HEK293 (cell line): ENCODE data around the gene CD53.

Experiments
- CTCF ChIA-PET: fragments of 350-600 bp; formaldehyde crosslinking; extraction: SDS; loops from one replicate; lab custom pipeline; 2021; ENCODE audit warnings: antibody characterized with exemption; lab: Yijun Ruan, JAX
- POLR2A ChIA-PET: fragments of 300-600 bp; formaldehyde crosslinking; extraction: SDS; loops from one replicate; lab custom pipeline; 2020; ENCODE audit warnings: antibody characterized with exemption, inconsistent platforms; lab: Yijun Ruan, JAX
- H3K27ac ChIP-seq: fragments of 200-500 bp; sonication (Bioruptor generic); 2 replicates; pipeline ENCODE4 v1.5.1; 2014; ENCODE audit warnings: low read depth, low read length, control low read depth, inconsistent platforms; ENCODE audit errors: extremely low read depth
- H3K36me3 ChIP-seq, 2 experiments: fragments of 200-500 bp in 1 of 2; sonication (Bioruptor generic) in 1 of 2; 1 replicate in 1 of 2; 2 replicates in 1 of 2; pipeline ENCODE4 v1.5.1; 2014 to 2017; ENCODE audit warnings: inconsistent platforms in 2 of 2, low read length in 2 of 2; ENCODE audit not compliant: control insufficient read depth in 2 of 2, insufficient read depth in 1 of 2
- H3K4me1 ChIP-seq: fragments of 200-500 bp; sonication (Bioruptor generic); 2 replicates; pipeline ENCODE4 v1.5.1; 2014; ENCODE audit warnings: mild to moderate bottlenecking, low read length, inconsistent platforms; ENCODE audit not compliant: control insufficient read depth, insufficient read depth
- H3K4me3 ChIP-seq: 2 replicates; pipeline ENCODE4 v1.5.1; 2011; ENCODE audit warnings: low read depth, mild to moderate bottlenecking, control low read depth, low read length, moderate library complexity
- H3K9me3 ChIP-seq: fragments of 200-500 bp; sonication (Bioruptor generic); 2 replicates; pipeline ENCODE4 v1.5.1; 2014; ENCODE audit warnings: low read depth, low read length, inconsistent platforms; ENCODE audit not compliant: control insufficient read depth, insufficient read depth
- FEZF1 ChIP-seq: fragments of 450-650 bp; formaldehyde crosslinking; IDR thresholded peaks from 2 replicates; pipeline ENCODE4 v1.5.1; 2016; ENCODE audit warnings: missing biosample characterization, missing genetic modification characterization
- MYNN ChIP-seq: fragments of 450-650 bp; formaldehyde crosslinking; IDR thresholded peaks from 2 replicates; pipeline ENCODE4 v1.5.1; 2016; ENCODE audit warnings: missing biosample characterization, missing genetic modification characterization, borderline replicate concordance
- PRDM1 ChIP-seq: fragments of 450-650 bp; formaldehyde crosslinking; IDR thresholded peaks from 2 replicates; pipeline ENCODE4; 2016; ENCODE audit warnings: missing biosample characterization, missing genetic modification characterization
- PRDM4 ChIP-seq: fragments of 450-650 bp; formaldehyde crosslinking; IDR thresholded peaks from 2 replicates; pipeline ENCODE4 v1.5.1; 2017; ENCODE audit warnings: missing biosample characterization, missing genetic modification characterization
- REPIN1 ChIP-seq: fragments of 450-650 bp; formaldehyde crosslinking; IDR thresholded peaks from 2 replicates; pipeline ENCODE4 v1.5.1; 2017; ENCODE audit warnings: missing biosample characterization, missing genetic modification characterization, low read depth
- SCRT1 ChIP-seq: fragments of 450-650 bp; formaldehyde crosslinking; IDR thresholded peaks from 2 replicates; pipeline ENCODE4 v1.5.1; 2016; ENCODE audit warnings: missing biosample characterization, missing genetic modification characterization, borderline replicate concordance
- SP3 ChIP-seq: fragments of 450-650 bp; formaldehyde crosslinking; IDR thresholded peaks from 2 replicates; pipeline ENCODE4 v1.5.1; 2016; ENCODE audit warnings: missing biosample characterization, missing genetic modification characterization
- ZBTB17 ChIP-seq: fragments of 450-650 bp; formaldehyde crosslinking; IDR thresholded peaks from 2 replicates; pipeline ENCODE4 v1.5.1; 2016; ENCODE audit warnings: missing biosample characterization, missing genetic modification characterization
- ZBTB26 ChIP-seq: fragments of 450-650 bp; formaldehyde crosslinking; optimal IDR thresholded peaks from 2 replicates; pipeline ENCODE3; 2016; ENCODE audit warnings: missing biosample characterization, mild to moderate bottlenecking, missing genetic modification characterization
- ZFP3 ChIP-seq: fragments of 450-650 bp; formaldehyde crosslinking; IDR thresholded peaks from 2 replicates; pipeline ENCODE4 v1.5.1; 2016; ENCODE audit warnings: low read depth, missing biosample characterization, missing genetic modification characterization
- ZFP69B ChIP-seq: fragments of 450-650 bp; formaldehyde crosslinking; IDR thresholded peaks from 2 replicates; pipeline ENCODE4 v1.5.1; 2016; ENCODE audit warnings: missing biosample characterization, missing genetic modification characterization
- ZNF174 ChIP-seq: fragments of 450-650 bp; formaldehyde crosslinking; IDR thresholded peaks from 2 replicates; pipeline ENCODE4 v1.5.0; 2017; ENCODE audit warnings: missing biosample characterization, mild to moderate bottlenecking, missing genetic modification characterization
- ZNF266 ChIP-seq: fragments of 450-650 bp; formaldehyde crosslinking; IDR thresholded peaks from 2 replicates; pipeline ENCODE4 v1.5.1; 2016; ENCODE audit warnings: missing biosample characterization, missing genetic modification characterization, low read depth
- ZNF324 ChIP-seq: fragments of 450-650 bp; formaldehyde crosslinking; IDR thresholded peaks from 2 replicates; pipeline ENCODE4 v1.5.1; 2016; ENCODE audit warnings: missing biosample characterization, missing genetic modification characterization
- ZNF335 ChIP-seq: fragments of 450-650 bp; formaldehyde crosslinking; conservative IDR thresholded peaks from 2 replicates; pipeline ENCODE4 v1.5.1; 2016; ENCODE audit warnings: missing biosample characterization, missing genetic modification characterization
- ZNF549 ChIP-seq: fragments of 450-650 bp; IDR thresholded peaks from 2 replicates; pipeline ENCODE4 v1.5.1; 2018; ENCODE audit warnings: missing biosample characterization, missing genetic modification characterization, mild to moderate bottlenecking, inconsistent platforms, moderate library complexity
- ZNF561 ChIP-seq: fragments of 450-650 bp; IDR thresholded peaks from 2 replicates; pipeline ENCODE4 v1.5.1; 2018; ENCODE audit warnings: missing biosample characterization, missing genetic modification characterization, borderline replicate concordance
- ZNF701 ChIP-seq: fragments of 450-650 bp; formaldehyde crosslinking; IDR thresholded peaks from 2 replicates; pipeline ENCODE4 v1.5.1; 2016; ENCODE audit warnings: missing biosample characterization, missing genetic modification characterization
- ZNF777 ChIP-seq: fragments of 450-650 bp; formaldehyde crosslinking; IDR thresholded peaks from 2 replicates; pipeline ENCODE4 v1.5.1; 2017; ENCODE audit warnings: missing biosample characterization, missing genetic modification characterization, borderline replicate concordance
- ZXDB ChIP-seq: fragments of 450-650 bp; formaldehyde crosslinking; IDR thresholded peaks from 2 replicates; pipeline ENCODE4 v1.5.1; 2016; ENCODE audit warnings: missing biosample characterization, missing genetic modification characterization
- TF ChIP-seq, protein P1 (sequence below): fragments of 450-650 bp; formaldehyde crosslinking; IDR thresholded peaks from 2 replicates; pipeline ENCODE4 v1.5.1; 2016; ENCODE audit warnings: missing biosample characterization, missing genetic modification characterization, borderline replicate concordance

Gene CD53

DNA sequence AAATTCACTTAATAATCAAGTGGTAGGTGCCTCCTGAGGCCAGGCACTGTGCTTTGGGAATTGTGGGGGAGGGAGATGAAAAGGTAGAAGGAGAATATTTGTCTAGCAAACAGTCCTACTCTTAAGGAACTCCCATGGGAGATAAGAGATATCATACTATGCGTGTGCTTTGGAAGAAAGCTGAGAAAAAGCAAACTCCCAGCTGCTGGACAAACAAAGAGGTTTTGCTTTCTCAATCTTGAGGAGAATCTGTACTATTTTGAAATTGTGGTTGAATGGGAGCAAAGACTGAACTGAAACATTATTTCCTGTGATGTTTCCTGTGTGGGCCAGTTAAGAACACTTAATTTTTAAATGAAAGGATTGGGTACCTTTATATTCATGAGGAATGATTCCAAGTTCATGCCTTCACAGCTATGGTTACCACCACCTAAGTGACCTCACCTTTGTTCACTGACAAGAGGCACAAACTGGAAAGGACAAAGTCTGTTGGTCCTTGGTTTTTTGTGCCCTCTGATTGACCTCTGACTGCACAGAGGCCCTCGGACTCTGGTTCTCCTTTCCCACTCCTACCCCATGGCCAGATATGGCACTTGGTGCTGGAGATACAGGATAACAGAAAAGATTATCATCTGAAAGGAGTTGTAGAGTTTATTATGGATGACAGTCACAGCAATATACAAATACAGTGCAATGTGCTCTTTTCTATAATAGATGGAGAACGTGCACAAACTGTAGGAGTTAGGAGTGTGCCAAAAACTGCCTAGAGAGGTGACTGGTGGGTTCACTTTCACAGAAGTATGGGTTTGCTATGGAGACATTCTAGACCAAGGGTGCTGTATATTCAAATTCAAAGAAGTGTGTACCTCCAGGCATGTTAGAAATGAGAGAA lies 1.6 kb downstream of the CD53 start:
- no peak for TF ChIP-seq SP3 (tag by site-specific recombination)
- no peak for TF ChIP-seq ZNF777
- no peak for TF ChIP-seq FEZF1
- TF ChIP-seq MYNN (tag by site-specific recombination): no peak
- TF ChIP-seq, all 188 proteins: peak for 0

GRCh38 chr1:110875216-110875731 lies 2.3 kb downstream of the CD53 start:
- no peak for TF ChIP-seq SCRT1 (tag by site-specific recombination)
- no peak for TF ChIP-seq ZBTB17
- no peak for TF ChIP-seq ZNF549 (tag by site-specific recombination)
- no peak for TF ChIP-seq ZNF324 (tag by site-specific recombination)
- TF ChIP-seq ZNF701 (tag by site-specific recombination): no peak
- TF ChIP-seq ZNF777: no peak
- POLR2A ChIA-PET: no interaction called here
- Histone ChIP-seq H3K27ac (no peak overlapping the region), H3K4me1 (no peaks in the 10 kb centered on the region), H3K36me3 (no peaks in the 10 kb centered on the region), H3K9me3 (no peaks in the 10 kb centered on the region), H3K4me3 (no peak overlapping the region)
- CTCF ChIA-PET: interaction anchor here (0.6 kb wide), 1 partner anchor 94 kb away, joined by 3 read pairs; no protein-coding TSS in a partner anchor

More for the DNA sequence above, 1.6 kb downstream of the CD53 start:
- Histone ChIP-seq H3K4me1 (no peaks in the 10 kb centered on the region), H3K9me3 (no peaks in the 10 kb centered on the region), H3K36me3 (no peaks in the 10 kb centered on the region), H3K4me3 (no peak overlapping the region), H3K27ac (no peak overlapping the region)
- POLR2A ChIA-PET: no interaction called here
- CTCF ChIA-PET: no interaction called here

DNA sequence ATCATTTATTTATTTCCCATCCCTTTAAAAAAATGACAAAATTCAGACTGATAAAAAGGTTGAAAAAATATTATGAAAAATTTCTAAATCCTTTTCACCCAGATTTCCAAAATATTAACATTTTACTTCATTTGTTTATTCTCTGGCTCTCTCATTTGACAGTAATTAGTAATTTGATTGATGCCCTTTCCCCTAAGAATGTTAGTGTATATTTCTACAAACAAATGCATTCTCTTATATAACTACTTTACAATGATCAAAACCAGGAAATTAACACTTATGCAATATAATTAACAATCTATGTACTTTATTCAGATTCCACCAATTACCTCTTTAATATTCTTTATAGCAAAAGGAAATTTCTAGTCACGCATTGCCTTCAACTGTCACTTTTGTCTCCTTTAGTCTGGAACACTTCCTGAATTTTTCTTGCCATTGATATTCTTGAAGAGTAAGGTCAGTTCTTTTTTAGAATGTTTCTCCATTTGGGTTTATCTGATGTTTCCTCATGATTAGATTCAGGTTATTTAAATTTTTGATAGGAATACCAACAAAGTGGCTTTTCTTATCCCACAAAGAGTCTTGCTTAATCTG lies 3.9 kb downstream of the CD53 start:
- POLR2A ChIA-PET: no interaction called here
- CTCF ChIA-PET: no interaction called here
- Histone ChIP-seq H3K9me3 (no peaks in the 10 kb centered on the region), H3K4me3 (no peak overlapping the region), H3K4me1 (no peaks in the 10 kb centered on the region), H3K27ac (no peak overlapping the region), H3K36me3 (no peaks in the 10 kb centered on the region)
- no peak for TF ChIP-seq ZFP69B (tag by site-specific recombination)
- TF ChIP-seq ZFP3 (tag by site-specific recombination): no peak
- TF ChIP-seq PRDM1 (tag by site-specific recombination): no peak
- no peak for TF ChIP-seq PRDM4 (tag by site-specific recombination)
- no peak for TF ChIP-seq REPIN1
- TF ChIP-seq, protein P1, sequence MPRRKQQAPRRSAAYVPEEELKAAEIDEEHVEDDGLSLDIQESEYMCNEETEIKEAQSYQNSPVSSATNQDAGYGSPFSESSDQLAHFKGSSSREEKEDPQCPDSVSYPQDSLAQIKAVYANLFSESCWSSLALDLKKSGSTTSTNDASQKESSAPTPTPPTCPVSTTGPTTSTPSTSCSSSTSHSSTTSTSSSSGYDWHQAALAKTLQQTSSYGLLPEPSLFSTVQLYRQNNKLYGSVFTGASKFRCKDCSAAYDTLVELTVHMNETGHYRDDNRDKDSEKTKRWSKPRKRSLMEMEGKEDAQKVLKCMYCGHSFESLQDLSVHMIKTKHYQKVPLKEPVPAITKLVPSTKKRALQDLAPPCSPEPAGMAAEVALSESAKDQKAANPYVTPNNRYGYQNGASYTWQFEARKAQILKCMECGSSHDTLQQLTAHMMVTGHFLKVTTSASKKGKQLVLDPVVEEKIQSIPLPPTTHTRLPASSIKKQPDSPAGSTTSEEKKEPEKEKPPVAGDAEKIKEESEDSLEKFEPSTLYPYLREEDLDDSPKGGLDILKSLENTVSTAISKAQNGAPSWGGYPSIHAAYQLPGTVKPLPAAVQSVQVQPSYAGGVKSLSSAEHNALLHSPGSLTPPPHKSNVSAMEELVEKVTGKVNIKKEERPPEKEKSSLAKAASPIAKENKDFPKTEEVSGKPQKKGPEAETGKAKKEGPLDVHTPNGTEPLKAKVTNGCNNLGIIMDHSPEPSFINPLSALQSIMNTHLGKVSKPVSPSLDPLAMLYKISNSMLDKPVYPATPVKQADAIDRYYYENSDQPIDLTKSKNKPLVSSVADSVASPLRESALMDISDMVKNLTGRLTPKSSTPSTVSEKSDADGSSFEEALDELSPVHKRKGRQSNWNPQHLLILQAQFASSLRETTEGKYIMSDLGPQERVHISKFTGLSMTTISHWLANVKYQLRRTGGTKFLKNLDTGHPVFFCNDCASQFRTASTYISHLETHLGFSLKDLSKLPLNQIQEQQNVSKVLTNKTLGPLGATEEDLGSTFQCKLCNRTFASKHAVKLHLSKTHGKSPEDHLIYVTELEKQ (tag by site-specific recombination): no peak
- no peak for TF ChIP-seq ZNF561
- TF ChIP-seq ZNF266 (tag by site-specific recombination): no peak
- no peak for TF ChIP-seq ZNF174
- TF ChIP-seq ZBTB26 (tag by site-specific recombination): no peak
- no peak for TF ChIP-seq ZNF335 (tag by site-specific recombination)
- no peak for TF ChIP-seq ZXDB (tag by site-specific recombination)
